HG03432 (cell line): Measurements from ENCODE around the gene DECR2.

Experiments
- ATAC-seq: cut with Tn5 transposase; IDR thresholded peaks from one replicate; pipeline ENCODE4 v1.9.1; 2021; ENCODE audit warnings: mild to moderate bottlenecking, moderate library complexity; ENCODE audit not compliant: unreplicated experiment

DECR2 gene

GRCh38 chr16:427250-427649, 25.6 kb downstream of the DECR2 start:
- ATAC-seq = no peak

DNA sequence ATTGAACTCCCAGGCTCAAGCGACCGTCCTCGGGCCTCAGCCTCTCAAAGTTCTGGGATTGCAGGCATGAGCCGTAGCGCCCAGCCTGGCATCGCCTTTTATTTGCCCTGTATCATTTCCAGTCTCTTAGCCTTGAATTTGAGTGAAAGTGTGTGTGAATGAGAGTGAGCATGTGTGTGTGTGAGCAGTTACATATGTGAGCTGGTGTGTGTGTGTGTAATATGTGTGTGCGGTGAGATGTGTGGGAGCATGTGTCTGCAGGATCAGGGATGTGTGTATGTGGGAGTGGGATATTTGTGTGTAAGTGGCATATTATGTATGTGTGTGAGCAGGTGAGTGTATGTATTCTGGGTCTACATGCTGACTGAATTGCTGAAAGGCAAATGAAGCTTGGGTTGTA, 29.2 kb downstream of the DECR2 start:
- no peak for ATAC-seq

DNA sequence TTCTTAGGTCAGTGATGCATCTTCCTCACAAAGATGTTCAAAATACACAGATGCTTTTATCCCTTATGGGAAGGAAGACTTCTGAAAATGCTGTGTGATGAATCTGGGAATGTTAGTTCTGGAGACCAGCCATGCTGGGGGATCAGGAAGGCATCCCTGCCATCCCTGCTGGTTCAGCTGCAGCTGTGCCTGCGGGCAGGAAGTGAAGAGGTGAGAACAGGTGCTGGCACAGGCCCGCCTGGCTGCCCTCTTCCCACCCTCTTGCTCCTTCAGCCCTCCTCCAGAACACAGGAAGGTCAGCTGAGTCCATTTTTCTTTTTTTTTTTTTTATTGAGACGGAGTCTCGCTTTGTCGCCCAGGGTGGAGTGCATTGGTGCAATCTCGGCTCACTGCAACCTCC, 38.9 kb downstream of the DECR2 start:
- ATAC-seq = no peak

GRCh38 chr16:441447-441846, 39.8 kb downstream of the DECR2 start:
- ATAC-seq = no peak

DNA sequence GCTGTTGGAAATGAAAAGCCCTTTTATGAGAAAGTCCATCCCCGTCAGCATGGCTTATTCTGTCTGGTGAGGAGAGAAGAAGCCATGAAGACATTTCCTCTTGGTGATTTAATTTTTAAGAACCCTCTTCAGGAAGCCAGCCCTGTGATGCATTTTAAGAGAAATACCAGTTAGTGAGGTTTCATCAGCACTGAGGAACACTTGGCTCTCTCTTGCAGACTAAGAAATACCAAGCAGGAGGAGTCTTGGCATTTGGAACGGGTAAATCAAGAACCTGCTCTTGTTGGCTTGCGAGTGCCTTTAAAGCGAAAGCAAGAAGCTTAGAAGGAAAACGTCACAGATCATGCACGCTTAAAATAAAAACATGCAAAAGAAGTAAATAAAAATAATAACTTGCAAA, 41.3 kb downstream of the DECR2 start:
- ATAC-seq = no peak

GRCh38 chr16:444027-444426, 42.3 kb downstream of the DECR2 start:
- no peak for ATAC-seq

- ATAC-seq = no peak
Observed at GRCh38 chr16:445566-445965, 43.9 kb downstream of the DECR2 start.

GRCh38 chr16:450385-450784, 48.7 kb downstream of the DECR2 start:
- ATAC-seq = no peak

DNA sequence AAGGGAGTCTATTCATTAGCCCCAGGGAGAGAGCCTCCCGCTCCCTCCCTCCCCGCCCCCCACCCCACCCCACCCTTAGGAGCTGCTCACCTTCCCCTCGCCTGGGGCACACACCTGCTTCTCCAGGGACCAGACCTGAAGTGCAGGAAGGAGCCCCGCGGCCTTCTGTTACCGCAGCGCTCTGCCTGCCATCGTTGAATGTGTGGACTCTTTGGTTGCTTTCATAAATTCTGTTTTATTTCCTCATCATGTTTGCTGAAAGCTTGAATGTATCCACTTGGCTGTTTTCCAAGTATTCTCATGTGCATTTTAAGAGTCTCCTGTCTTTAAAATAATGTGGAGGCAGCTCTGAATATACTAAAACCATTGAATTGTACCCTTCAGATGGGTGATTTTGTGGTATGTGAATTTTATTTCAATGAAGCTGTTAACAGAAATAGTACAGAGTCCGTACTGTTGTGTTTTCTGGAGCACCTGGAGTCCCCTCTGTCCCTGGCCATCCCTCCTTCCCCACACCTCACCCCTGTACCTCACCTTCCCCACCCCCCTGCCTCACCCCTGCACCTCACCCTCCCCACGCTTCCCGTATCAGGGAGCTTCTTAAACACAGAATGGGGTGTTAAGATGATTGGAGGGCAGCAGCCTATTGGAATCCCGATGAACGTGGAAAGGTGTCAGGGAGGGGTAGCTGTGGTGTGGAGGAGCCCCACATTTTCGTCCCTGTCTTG, 49.3 kb downstream of the DECR2 start:
- ATAC-seq = no peak

DNA sequence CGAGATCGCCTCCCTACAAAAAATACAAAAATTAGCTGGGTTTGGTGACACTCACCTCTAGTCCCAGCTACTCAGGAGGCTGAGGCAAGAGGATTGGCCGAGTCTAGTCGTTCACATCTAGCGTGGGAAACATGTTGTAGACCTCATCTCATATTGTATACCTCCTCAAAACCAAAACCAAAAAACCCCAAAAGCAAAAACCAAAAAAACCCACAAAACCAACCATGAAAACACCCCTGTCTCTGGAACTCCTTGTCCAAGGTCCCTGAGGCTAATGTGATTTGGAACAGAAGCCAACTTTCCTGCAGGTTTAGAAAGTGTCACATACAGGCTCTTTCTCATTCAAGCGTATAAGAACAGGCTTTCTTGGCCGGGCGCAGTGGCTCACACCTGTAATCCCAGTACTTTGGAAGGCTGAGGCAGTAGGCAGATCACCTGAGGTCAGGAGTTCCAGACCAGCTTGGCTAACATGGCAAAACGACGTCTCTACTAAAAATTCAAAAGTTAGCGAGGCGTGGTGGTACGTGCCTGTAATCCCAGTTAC, 52.8 kb downstream of the DECR2 start:
- ATAC-seq = no peak

GRCh38 chr16:455453-455852, 53.8 kb downstream of the DECR2 start:
- no peak for ATAC-seq

DNA sequence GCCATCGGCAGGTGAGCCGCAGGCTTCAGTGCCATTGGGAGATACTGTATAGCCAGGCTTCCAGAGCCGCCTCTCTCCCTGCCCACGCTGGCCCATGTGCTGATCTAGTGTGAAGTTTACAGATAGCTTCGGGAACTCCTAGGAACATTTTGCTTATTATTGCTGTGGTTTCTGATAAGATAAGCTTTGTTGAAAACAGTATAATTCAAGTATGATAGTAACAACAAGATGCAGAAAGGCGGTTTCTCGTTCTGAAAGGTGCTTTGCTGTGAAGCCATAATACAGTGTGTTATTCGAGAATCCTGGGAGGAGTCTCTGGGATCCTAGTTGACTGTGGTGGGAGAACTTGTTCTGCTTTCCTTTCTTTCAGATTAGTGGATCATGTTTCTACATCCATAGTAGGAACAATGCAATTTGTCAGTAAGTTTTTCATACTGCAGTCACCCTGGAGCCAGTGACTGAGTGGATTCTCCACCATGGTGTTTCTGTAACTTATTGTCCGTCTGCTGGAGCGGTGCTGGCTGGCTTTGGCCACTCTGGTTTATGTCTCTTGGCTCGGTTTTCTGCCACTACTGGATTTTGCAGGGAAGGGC, 55.3 kb downstream of the DECR2 start:
- ATAC-seq = no peak

DNA sequence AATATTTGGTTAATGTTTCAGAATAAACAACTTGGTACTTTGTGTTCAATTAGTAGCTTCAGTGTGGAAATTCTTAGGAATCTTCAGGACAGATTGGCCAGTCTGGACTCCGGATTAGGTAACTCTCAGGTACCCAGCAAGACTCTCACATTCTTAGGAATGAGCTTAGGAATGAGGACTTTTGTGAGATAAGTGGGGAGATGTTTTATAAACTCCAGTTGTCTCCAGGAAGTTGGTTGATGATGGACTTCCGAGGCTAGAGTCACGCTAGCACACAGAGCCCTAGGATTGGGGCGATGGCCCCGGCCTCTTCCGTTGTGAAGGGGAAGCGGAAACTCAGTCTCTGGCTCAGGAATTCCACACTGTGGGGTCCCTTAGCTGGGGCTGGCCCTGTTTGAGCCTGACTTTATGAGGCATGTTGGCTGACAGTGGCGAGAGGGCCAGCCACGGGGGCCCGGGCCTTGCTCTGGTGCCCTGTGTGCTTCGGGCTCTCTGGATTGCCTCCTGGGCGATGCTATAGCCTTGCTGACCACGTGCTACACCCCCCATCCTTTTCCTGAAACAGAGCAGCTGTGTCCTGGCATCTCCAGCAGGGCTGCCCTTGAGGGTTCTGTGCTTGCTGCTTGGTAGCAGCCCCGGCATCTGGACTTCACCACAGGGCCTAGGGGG, 56.2 kb downstream of the DECR2 start:
- no peak for ATAC-seq

GRCh38 chr16:459761-460160, 58.1 kb downstream of the DECR2 start:
- ATAC-seq = no peak

DNA sequence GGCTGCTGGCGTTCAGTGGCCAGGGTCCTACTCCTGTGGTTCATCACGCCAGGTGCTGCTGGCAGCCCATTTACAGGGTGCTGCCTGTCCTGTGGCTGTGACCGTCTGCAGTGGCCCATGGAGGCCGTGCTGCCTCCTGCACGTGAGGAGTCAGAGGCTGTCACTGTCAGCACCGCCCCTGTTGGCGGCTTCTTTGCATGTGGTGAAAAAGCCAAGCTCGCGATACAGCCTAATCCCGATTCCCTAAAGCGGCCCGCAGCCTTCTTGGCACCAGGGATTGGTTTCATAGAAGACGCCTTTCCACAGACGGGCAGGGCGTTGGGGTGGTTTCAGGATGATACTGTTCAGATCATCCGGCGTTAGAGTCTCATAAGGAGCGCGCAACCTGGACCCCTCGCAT, 59.1 kb downstream of the DECR2 start:
- no peak for ATAC-seq
